LNCaP clone FGC (cell line): ENCODE results near the gene KIF17.

ENCODE experiments used
- DNase-seq: peaks from one replicate; pipeline ENCODE4 v3.0.0-alpha.2; 2011; ENCODE audit warnings: low read depth
- H3K4me3 ChIP-seq: 2 replicates; pipeline ENCODE4 v1.5.1; 2011; ENCODE audit warnings: mild to moderate bottlenecking, low read depth, low read length, control low read depth
- CTCF ChIP-seq: IDR thresholded peaks from 2 replicates; pipeline ENCODE4 v1.5.1; 2012; ENCODE audit warnings: mild to moderate bottlenecking; ENCODE audit not compliant: control insufficient read depth, insufficient read depth; ENCODE audit errors: extremely low read depth

The KIF17 gene

GRCh38 chr1:20709868-20710267, 7.9 kb downstream of the KIF17 start:
- no peak overlapping the region for H3K4me3 ChIP-seq
- no peak for DNase-seq
- no peak for TF ChIP-seq CTCF

- no peak for DNase-seq
- H3K4me3 ChIP-seq, result no peak overlapping the region
- TF ChIP-seq CTCF, result no peak
Measured at GRCh38 chr1:20708891-20709290, 8.9 kb downstream of the KIF17 start.

- H3K4me3 ChIP-seq, result no peak overlapping the region
- no peak for TF ChIP-seq CTCF
- no peak for DNase-seq
Measured at GRCh38 chr1:20708057-20708456, 9.8 kb downstream of the KIF17 start.

GRCh38 chr1:20706841-20707240, 11.0 kb downstream of the KIF17 start:
- no peak for DNase-seq
- no peak for TF ChIP-seq CTCF
- no peak overlapping the region for H3K4me3 ChIP-seq

- DNase-seq, result no peak
- no peak for TF ChIP-seq CTCF
- no peak overlapping the region for H3K4me3 ChIP-seq
Measured at GRCh38 chr1:20705203-20705755, 12.5 kb downstream of the KIF17 start.

GRCh38 chr1:20704390-20705202, 13.2 kb downstream of the KIF17 start:
- no peak for TF ChIP-seq CTCF
- no peak for DNase-seq
- no peak overlapping the region for H3K4me3 ChIP-seq
